GM21576 (cell line): ENCODE results near the gene KRTAP10-1.

Experiments used
- ATAC-seq: cut with Tn5 transposase; IDR thresholded peaks from one replicate; pipeline ENCODE4 v1.9.1; 2021; ENCODE audit warnings: mild to moderate bottlenecking, moderate library complexity; ENCODE audit not compliant: unreplicated experiment

Gene KRTAP10-1

GRCh38 chr21:44517175-44517899 is 22.7 kb downstream of the KRTAP10-1 start:
- ATAC-seq = no peak

- ATAC-seq = no peak
Measured at GRCh38 chr21:44516828-44517174, 23.2 kb downstream of the KRTAP10-1 start.

- no peak for ATAC-seq
Measured at GRCh38 chr21:44516342-44516741, 23.7 kb downstream of the KRTAP10-1 start.

GRCh38 chr21:44515359-44516165 is 24.4 kb downstream of the KRTAP10-1 start:
- ATAC-seq = no peak

- ATAC-seq = no peak
Measured at GRCh38 chr21:44514746-44515358, 25.1 kb downstream of the KRTAP10-1 start.

- no peak for ATAC-seq
Measured at GRCh38 chr21:44514218-44514520, 25.8 kb downstream of the KRTAP10-1 start.

GRCh38 chr21:44513389-44514217 is 26.4 kb downstream of the KRTAP10-1 start:
- no peak for ATAC-seq

- no peak for ATAC-seq
Measured at GRCh38 chr21:44512496-44513388, 27.3 kb downstream of the KRTAP10-1 start.

GRCh38 chr21:44511938-44512275 is 28.1 kb downstream of the KRTAP10-1 start:
- ATAC-seq = no peak

GRCh38 chr21:44511219-44511937 is 28.6 kb downstream of the KRTAP10-1 start:
- ATAC-seq = no peak

GRCh38 chr21:44510508-44511218 is 29.3 kb downstream of the KRTAP10-1 start:
- no peak for ATAC-seq

GRCh38 chr21:44510109-44510507 is 29.9 kb downstream of the KRTAP10-1 start:
- no peak for ATAC-seq

GRCh38 chr21:44509539-44509938 is 30.5 kb downstream of the KRTAP10-1 start:
- no peak for ATAC-seq

GRCh38 chr21:44508711-44509445 is 31.1 kb downstream of the KRTAP10-1 start:
- ATAC-seq = no peak

- ATAC-seq = no peak
Measured at GRCh38 chr21:44508426-44508710, 31.6 kb downstream of the KRTAP10-1 start.

- no peak for ATAC-seq
Measured at GRCh38 chr21:44507673-44508425, 32.1 kb downstream of the KRTAP10-1 start.

GRCh38 chr21:44506279-44507255 is 33.4 kb downstream of the KRTAP10-1 start:
- ATAC-seq = no peak
